ENCODE results near the gene GCH1.

DNA sequence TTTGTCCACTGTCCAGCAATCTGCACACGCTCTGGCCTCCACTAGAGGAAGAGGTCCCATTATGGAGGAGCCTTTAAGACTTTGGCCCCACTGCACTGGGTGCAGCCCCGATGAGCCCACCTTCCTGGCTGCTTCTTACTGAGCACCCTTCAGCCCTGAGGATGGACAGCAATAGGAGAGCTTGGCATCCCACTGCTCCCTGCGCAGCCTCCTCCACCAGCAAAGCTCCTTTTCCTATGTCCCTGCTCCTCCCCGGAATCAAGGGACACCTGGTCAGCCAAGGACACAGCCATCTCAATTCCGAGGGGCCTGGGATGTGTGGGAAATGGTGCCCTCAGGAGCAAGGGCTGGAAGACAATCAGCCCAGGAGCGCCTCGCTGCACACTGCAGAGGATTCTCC, 94.7 kb downstream of the GCH1 start:
- TF ChIP-seq, protein P1, sequence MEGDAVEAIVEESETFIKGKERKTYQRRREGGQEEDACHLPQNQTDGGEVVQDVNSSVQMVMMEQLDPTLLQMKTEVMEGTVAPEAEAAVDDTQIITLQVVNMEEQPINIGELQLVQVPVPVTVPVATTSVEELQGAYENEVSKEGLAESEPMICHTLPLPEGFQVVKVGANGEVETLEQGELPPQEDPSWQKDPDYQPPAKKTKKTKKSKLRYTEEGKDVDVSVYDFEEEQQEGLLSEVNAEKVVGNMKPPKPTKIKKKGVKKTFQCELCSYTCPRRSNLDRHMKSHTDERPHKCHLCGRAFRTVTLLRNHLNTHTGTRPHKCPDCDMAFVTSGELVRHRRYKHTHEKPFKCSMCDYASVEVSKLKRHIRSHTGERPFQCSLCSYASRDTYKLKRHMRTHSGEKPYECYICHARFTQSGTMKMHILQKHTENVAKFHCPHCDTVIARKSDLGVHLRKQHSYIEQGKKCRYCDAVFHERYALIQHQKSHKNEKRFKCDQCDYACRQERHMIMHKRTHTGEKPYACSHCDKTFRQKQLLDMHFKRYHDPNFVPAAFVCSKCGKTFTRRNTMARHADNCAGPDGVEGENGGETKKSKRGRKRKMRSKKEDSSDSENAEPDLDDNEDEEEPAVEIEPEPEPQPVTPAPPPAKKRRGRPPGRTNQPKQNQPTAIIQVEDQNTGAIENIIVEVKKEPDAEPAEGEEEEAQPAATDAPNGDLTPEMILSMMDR (IDR thresholded peaks at IDR 0.05): no peak
- TF ChIP-seq EP300 (IDR thresholded peaks at IDR 0.05; ENCODE audit: low read depth): no peak
- TF ChIP-seq POLR2AphosphoS5 (IDR thresholded peaks at IDR 0.05): no peak
- TF ChIP-seq POLR2A (IDR thresholded peaks at IDR 0.05): no peak

Data from transverse colon (tissue), 4 donors.